ENCODE measurements around the gene RABGGTB.
A peak's percentile ranks its signal among the peaks of the same experiment; 100 is the strongest.
"Not testable (repeated sequence)": the region's sequence is repeated elsewhere in the genome, so short reads cannot be mapped to it uniquely, and the experiment has no call there.

Gene RABGGTB

GRCh38 chr1:75785983-75786853, at the start of gene RABGGTB:
Gene RABGGTB, plus strand, starts transcription at chr1:75786256. Its CDS starts 16 bp downstream, at chr1:75786272.
- DNase-seq = peak; percentile 96

- no peak for DNase-seq
Observed at GRCh38 chr1:75742047-75742625, 43.9 kb upstream of the RABGGTB start.

DNA sequence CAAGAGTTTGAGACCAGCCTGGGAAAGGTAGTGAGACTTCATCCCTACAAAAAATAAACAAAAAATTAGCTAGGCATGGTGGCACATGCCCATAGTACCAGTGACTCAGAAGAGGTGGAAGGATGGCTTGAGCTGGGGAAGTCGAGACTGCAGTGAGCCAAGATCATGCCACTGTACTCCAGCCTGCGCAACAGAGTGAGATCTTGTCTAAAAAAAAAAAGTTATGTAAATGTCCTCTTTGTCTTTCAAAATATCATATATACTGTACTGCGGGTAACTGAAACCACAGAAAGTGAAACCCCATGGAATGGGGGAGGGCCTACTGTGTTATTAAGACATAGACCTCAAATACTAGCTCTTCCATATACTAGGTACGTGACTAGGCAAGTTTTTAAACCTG, 40.8 kb upstream of the RABGGTB start:
- no peak for DNase-seq

- DNase-seq = not testable (repeated sequence)
Observed at GRCh38 chr1:75757210-75757609, 28.8 kb upstream of the RABGGTB start.

DNA sequence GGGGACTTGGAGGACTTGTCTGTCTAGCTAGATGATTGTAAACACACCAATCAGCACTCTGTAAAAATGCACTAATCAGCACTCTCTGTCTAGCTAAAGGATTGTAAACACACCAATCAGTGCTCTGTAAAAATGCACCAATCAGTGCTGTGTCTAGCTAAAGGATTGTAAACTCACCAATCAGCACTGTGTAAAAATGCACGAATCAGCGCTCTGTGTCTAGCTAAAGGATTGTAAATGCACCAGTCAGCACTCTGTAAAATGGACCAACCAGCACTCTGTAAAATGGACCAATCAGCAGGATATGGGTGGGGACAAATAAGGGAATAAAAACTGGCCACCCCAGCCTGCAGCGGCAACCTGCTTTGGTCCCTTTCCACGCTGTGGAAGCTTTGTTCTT, 27.5 kb upstream of the RABGGTB start:
- not testable (repeated sequence) for DNase-seq

- no peak for DNase-seq
Observed at GRCh38 chr1:75764057-75764655, 21.9 kb upstream of the RABGGTB start.

GRCh38 chr1:75765697-75766355, 20.2 kb upstream of the RABGGTB start:
- peak; percentile 89 for DNase-seq

- DNase-seq = peak; percentile 50
Observed at GRCh38 chr1:75768016-75768415, 18.0 kb upstream of the RABGGTB start.

DNA sequence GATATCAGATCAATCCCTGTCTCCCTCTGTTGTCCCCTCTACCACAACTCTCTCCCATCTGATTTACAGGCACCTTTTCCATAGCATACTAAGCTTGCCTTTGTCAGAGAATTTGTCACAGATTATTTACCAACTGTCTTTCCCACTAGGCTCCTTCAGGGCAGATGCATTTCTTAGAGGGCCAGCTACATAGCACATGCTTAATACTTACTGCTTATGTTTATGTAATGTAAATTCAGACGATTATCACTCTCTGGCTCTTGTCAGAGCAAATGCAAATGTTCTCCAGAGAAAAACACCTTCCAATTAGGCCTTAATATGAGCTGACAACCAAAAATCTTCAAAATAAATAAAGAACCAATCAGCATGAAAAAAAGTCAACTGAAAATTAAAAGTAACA, 15.3 kb upstream of the RABGGTB start:
- no peak for DNase-seq

DNA sequence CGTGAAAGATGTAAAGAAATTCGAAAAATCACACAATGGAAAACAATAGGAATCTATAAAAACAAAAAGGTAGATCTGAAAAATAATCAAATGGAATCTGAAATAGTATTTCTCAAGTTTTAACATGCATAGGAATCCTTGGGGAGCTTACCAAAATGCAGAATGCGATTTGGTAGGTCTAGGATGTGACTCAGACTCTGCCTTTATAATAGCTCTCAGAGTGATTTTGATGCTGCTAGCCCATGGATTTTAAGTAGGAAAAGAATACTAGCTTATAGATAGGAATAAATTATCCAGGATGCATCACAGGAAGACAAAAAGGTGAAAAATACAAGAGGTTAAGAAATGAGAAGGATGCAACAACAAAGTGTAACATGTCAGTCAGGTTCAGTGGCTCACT, 14.1 kb upstream of the RABGGTB start:
- no peak for DNase-seq

DNA sequence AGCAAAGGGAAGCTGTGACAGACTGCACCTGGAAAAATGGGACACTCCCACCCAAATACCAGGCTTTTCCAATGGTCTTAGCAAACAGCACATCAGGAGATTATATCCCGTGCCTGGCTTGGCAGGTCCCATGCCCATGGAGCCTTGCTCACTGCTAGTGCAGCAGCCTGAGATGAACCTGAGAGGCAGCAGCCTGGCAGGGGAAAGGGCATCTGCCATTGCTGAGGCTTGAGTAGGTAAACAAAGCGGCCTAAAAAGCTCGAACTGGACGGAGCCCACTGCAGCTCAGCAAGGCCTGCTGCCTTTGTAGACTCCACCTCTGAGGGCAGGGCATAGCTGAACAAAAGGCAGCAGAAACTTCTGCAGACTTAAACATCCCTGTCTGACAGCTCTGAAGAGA, 8.2 kb upstream of the RABGGTB start:
- DNase-seq = not testable (repeated sequence)

- DNase-seq = not testable (repeated sequence)
Observed at GRCh38 chr1:75778694-75779093, 7.4 kb upstream of the RABGGTB start.

DNA sequence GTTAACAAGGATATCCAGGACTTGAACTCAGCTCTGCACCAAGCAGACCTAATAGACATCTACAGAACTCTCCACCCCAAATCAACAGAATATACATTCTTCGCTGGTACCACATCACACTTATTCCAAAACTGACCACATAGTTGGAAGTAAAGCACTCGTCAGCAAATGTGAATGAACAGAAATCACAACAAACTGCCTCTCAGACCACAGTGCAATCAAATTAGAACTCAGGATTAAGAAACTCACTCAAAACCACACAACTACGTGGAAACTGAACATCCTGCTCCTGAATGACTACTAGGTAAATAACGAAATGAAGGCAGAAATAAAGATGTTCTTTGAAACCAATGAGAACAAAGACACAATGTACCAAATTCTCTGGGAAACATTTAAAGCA, 5.9 kb upstream of the RABGGTB start:
- DNase-seq = not testable (repeated sequence)

DNA sequence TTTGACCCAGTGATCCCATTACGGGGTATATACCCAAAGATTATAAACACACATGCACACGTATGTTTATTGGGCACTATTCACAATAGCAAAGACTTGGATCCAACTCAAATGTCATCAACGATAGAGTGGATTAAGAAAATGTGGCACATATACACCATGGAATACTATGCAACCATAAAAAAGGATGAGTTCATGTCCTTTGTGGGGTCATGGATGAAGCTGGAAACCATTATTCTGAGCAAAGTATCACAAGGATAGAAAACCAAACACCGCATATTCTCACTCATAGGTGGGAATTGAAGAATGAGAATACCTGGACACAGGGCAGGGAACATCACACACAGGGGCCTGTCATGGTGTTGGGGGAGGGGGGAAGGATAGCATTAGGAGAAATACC, 2.1 kb upstream of the RABGGTB start:
- DNase-seq = not testable (repeated sequence)

- no peak for DNase-seq
Observed at GRCh38 chr1:75785320-75785982, 605 bp upstream of the RABGGTB start.

DNA sequence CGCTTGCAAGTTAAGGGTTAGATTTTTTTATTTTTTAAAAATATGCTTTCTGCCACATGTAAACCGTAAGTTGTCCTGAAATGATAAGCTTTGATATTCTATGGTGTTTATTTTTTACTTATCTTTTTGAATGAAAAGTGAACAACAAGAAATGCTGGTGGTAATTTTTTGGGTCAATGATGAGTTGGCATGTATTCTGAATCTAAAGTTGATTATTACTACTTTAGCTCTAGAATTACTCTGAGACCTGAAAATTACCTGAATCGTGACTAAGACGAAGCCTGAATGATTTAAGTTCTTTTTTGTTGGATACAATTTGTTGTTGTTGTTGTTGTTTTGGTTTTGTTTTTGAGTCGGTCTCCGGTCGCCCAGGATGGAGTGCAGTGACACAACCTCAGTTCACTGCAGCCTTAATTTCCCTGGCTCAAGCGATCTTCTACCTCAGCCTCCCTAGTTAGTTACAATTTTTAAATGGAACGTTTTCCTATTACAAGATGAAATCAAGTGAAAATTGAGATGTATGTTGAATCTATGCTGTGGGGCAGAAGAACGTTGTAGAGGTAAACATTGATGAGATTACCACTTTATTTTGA, 941 bp downstream of the RABGGTB start:
- no peak for DNase-seq

DNA sequence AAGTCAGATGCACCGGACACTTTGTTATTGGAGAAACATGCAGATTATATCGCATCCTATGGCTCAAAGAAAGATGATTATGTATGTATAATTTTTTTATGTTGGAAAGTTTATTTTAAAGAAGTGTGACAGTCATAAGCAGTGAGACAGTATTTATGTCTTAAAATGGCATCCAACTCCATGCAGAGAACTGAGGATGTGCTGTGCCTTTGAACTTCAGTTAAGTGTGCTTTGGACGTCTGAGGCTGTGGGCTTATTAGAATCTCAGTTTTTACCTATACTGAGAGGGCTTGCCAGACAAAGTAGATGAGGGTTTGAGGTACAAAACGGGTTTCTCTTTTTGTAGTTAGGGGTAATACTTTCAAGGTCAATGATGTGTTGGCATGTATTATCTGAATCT, 1.5 kb downstream of the RABGGTB start:
- no peak for DNase-seq

GRCh38 chr1:75789988-75790387, 3.9 kb downstream of the RABGGTB start:
- no peak for DNase-seq

GRCh38 chr1:75791022-75791421, 5.0 kb downstream of the RABGGTB start:
- no peak for DNase-seq

GRCh38 chr1:75792091-75792490, 6.0 kb downstream of the RABGGTB start:
- DNase-seq = no peak

- DNase-seq = no peak
Observed at GRCh38 chr1:75794382-75794781, 8.3 kb downstream of the RABGGTB start.

DNA sequence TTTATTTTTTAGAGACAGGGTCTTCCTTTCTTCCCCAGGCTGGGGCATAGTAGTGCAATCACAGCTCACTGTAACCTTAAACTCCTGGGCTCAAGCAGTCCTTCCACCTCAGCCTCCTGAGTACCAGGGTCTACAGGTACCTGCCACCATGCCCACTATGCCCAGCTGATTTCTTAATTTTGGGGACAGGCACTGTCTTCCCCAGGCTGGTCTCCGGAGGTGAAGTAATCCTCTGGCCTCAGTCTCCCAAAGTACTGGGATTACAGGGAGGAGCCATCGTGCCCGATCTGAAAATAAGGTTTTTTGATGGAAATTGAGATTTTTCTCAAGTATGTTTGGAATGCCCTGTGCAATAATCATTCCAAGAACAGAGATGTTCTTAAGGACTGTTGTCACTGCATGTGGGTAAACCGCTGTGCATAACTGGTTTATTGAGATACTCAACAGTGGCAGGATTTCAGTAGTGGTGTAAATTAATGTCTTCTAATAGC, 9.7 kb downstream of the RABGGTB start:
- peak; percentile 10 for DNase-seq

All from fibroblast of skin of right biceps (primary cell).